NCI-H2107 treated with DMSO at 0.1 percent for 48 hours (cell line): ENCODE measurements around the gene LCA5L.

Source experiments
- DNase-seq: peaks from one replicate; lab custom pipeline; 2025; ENCODE audit not compliant: unreplicated experiment; lab: John Stamatoyannopoulos, UW

The LCA5L gene

GRCh38 chr21:39359382-39359781, 86.2 kb downstream of the LCA5L start:
- no peak for DNase-seq
